C4-2B (cell line): ENCODE measurements around the gene MCM8.

ENCODE experiments used
- ZFX ChIP-seq: fragments of 450-650 bp; IDR thresholded peaks from 2 replicates; pipeline ENCODE4 v1.6.1; 2017
- TF ChIP-seq, protein P1 (sequence below): fragments of 450-650 bp; conservative IDR thresholded peaks from 2 replicates; pipeline ENCODE4 v1.5.1; 2017; ENCODE audit warnings: mild to moderate bottlenecking

DNA sequence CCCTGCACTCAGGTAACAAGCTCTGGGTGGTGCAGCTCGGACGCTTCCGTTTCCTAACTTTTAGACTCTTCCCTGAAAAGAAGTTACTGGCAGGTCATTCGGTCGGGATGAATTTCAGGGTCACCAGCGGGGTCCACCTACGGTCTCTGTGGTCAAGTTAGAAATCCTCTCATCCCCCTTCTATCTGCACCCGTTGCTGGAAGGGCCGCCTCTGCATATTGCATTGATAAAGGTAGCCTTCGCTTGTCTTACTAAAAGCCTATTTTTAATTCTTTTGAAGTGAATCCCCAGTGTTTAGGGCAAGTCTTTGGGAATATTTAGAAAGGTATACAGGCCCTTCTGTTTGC, 56.1 kb downstream of the MCM8 start:
- TF ChIP-seq, protein P1, sequence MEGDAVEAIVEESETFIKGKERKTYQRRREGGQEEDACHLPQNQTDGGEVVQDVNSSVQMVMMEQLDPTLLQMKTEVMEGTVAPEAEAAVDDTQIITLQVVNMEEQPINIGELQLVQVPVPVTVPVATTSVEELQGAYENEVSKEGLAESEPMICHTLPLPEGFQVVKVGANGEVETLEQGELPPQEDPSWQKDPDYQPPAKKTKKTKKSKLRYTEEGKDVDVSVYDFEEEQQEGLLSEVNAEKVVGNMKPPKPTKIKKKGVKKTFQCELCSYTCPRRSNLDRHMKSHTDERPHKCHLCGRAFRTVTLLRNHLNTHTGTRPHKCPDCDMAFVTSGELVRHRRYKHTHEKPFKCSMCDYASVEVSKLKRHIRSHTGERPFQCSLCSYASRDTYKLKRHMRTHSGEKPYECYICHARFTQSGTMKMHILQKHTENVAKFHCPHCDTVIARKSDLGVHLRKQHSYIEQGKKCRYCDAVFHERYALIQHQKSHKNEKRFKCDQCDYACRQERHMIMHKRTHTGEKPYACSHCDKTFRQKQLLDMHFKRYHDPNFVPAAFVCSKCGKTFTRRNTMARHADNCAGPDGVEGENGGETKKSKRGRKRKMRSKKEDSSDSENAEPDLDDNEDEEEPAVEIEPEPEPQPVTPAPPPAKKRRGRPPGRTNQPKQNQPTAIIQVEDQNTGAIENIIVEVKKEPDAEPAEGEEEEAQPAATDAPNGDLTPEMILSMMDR, result no peak
- no peak for TF ChIP-seq ZFX
